HUES48 (cell line): ENCODE data around the gene GPRC5D.

ENCODE experiments used
- H3K27ac ChIP-seq: one replicate; pipeline ENCODE4 v1.7.0; 2013; ENCODE audit warnings: low read depth, low read length, inconsistent platforms
- H3K27me3 ChIP-seq: 2 replicates; pipeline ENCODE4 v1.6.1; 2013; ENCODE audit warnings: mild to moderate bottlenecking, low read length; ENCODE audit not compliant: control insufficient read depth, insufficient read depth
- H3K36me3 ChIP-seq: 2 replicates; pipeline ENCODE4 v1.6.1; 2013; ENCODE audit warnings: low read length; ENCODE audit not compliant: control insufficient read depth, insufficient read depth
- H3K4me1 ChIP-seq: 2 replicates; pipeline ENCODE4 v1.6.1; 2013; ENCODE audit warnings: mild to moderate bottlenecking, low read length; ENCODE audit not compliant: control insufficient read depth, insufficient read depth
- H3K4me3 ChIP-seq: 2 replicates; pipeline ENCODE4 v1.5.1; 2013; ENCODE audit warnings: mild to moderate bottlenecking, low read depth, low read length
- H3K9ac ChIP-seq: 2 replicates; pipeline ENCODE4 v1.6.1; 2013; ENCODE audit warnings: mild to moderate bottlenecking, low read depth, low read length, moderate library complexity
- H3K9me3 ChIP-seq: 2 replicates; pipeline ENCODE4 v1.6.1; 2013; ENCODE audit warnings: low read length; ENCODE audit not compliant: control insufficient read depth, insufficient read depth

Gene GPRC5D

GRCh38 chr12:12907552-12907951 lies 44.4 kb downstream of the GPRC5D start:
- no peaks in the 10 kb centered on the region for H3K36me3 ChIP-seq
- H3K9me3 ChIP-seq = no peaks in the 10 kb centered on the region
- H3K4me1 ChIP-seq = no peaks in the 10 kb centered on the region
- H3K27ac ChIP-seq = no peak overlapping the region
- H3K9ac ChIP-seq = no peak overlapping the region
- H3K27me3 ChIP-seq = no peaks in the 10 kb centered on the region
- H3K4me3 ChIP-seq = no peak overlapping the region

- Histone ChIP-seq H3K4me1 (no peaks in the 10 kb centered on the region), H3K27me3 (no peaks in the 10 kb centered on the region), H3K27ac (no peak overlapping the region), H3K9ac (no peak overlapping the region), H3K4me3 (no peak overlapping the region), H3K36me3 (no peaks in the 10 kb centered on the region), H3K9me3 (no peaks in the 10 kb centered on the region)
These were observed 48.0 kb downstream of the GPRC5D start for GRCh38 chr12:12903642-12904609.

GRCh38 chr12:12902036-12902435 lies 49.9 kb downstream of the GPRC5D start:
- no peak overlapping the region for H3K4me3 ChIP-seq
- H3K36me3 ChIP-seq = no peaks in the 10 kb centered on the region
- no peak overlapping the region for H3K27ac ChIP-seq
- H3K4me1 ChIP-seq = no peaks in the 10 kb centered on the region
- H3K9me3 ChIP-seq = no peaks in the 10 kb centered on the region
- no peaks in the 10 kb centered on the region for H3K27me3 ChIP-seq
- H3K9ac ChIP-seq = no peak overlapping the region

GRCh38 chr12:12901158-12901791 lies 50.7 kb downstream of the GPRC5D start:
- Histone ChIP-seq H3K27me3 (no peaks in the 10 kb centered on the region), H3K27ac (no peak overlapping the region), H3K4me3 (no peak overlapping the region), H3K36me3 (no peaks in the 10 kb centered on the region), H3K4me1 (no peaks in the 10 kb centered on the region), H3K9me3 (no peaks in the 10 kb centered on the region), H3K9ac (no peak overlapping the region)

- no peak overlapping the region for H3K27ac ChIP-seq
- H3K9ac ChIP-seq = no peak overlapping the region
- H3K36me3 ChIP-seq = no peaks in the 10 kb centered on the region
- H3K4me3 ChIP-seq = no peak overlapping the region
- H3K4me1 ChIP-seq = no peaks in the 10 kb centered on the region
- H3K27me3 ChIP-seq = no peaks in the 10 kb centered on the region
- no peaks in the 10 kb centered on the region for H3K9me3 ChIP-seq
These were observed 51.2 kb downstream of the GPRC5D start for GRCh38 chr12:12900786-12901157.

DNA sequence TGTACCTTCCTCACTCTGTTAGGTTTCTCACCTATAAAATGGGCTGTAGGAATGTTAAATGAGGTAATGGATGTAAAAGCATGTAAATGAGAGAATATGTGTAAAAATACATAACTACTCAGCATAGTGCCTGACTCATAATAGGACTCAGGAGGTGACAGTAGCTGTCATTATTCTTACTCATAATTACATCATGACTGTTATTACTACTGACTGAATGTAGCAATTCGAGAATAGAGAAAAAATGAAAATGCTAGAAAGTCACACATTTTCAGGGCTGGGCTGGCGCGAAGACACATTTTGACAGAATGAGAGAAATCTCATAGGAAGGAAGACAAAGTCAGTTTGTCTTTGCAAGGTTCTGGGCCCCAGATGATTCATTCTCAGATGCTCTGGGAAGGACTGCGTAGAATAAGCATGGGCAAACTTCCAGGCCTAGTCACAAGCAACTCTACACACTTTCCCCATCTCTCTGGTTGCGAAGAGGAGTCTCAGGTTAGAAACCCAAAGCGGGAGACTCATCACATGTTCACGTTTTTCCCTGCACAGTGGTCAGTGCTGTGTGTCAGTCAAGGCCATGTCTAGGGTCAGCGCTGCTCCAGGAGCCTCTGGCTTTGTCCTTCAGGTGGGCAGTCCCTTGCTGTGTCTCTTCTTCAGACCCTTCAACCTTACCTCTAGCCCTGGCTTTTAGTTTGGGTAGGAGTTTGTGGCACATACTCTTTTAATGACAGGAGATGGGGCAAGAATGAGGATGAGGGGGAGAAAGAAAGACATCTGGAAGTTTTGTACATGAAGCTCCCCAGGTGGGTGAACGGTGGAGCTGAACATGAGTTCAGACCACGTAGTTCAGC lies 52.2 kb downstream of the GPRC5D start:
- Histone ChIP-seq H3K9ac (no peak overlapping the region), H3K27ac (no peak overlapping the region)

GRCh38 chr12:12898911-12899511 lies 53.0 kb downstream of the GPRC5D start:
- H3K4me3 ChIP-seq = no peak overlapping the region
- no peaks in the 10 kb centered on the region for H3K4me1 ChIP-seq
- no peaks in the 10 kb centered on the region for H3K27me3 ChIP-seq
- H3K36me3 ChIP-seq = no peaks in the 10 kb centered on the region
- no peaks in the 10 kb centered on the region for H3K9me3 ChIP-seq
- H3K9ac ChIP-seq = no peak overlapping the region
- H3K27ac ChIP-seq = no peak overlapping the region

More for the DNA sequence above, 52.2 kb downstream of the GPRC5D start:
- no peak overlapping the region for H3K4me3 ChIP-seq
- H3K4me1 ChIP-seq = no peaks in the 10 kb centered on the region
- no peaks in the 10 kb centered on the region for H3K36me3 ChIP-seq
- H3K27me3 ChIP-seq = no peaks in the 10 kb centered on the region
- H3K9me3 ChIP-seq = no peaks in the 10 kb centered on the region

- Histone ChIP-seq H3K4me3 (no peak overlapping the region), H3K9me3 (no peaks in the 10 kb centered on the region), H3K27ac (no peak overlapping the region), H3K4me1 (no peaks in the 10 kb centered on the region), H3K36me3 (no peaks in the 10 kb centered on the region), H3K27me3 (peaks cover 3% of the 10 kb centered on the region; the same call in 1 of the 2 replicates), H3K9ac (no peak overlapping the region)
These were observed 53.7 kb downstream of the GPRC5D start for GRCh38 chr12:12898136-12898717.

GRCh38 chr12:12897302-12897701 lies 54.7 kb downstream of the GPRC5D start:
- H3K9ac ChIP-seq = no peak overlapping the region
- H3K4me3 ChIP-seq = no peak overlapping the region
- no peaks in the 10 kb centered on the region for H3K9me3 ChIP-seq
- peaks cover 12% of the 10 kb centered on the region for H3K27me3 ChIP-seq
- H3K36me3 ChIP-seq = no peaks in the 10 kb centered on the region
- no peak overlapping the region for H3K27ac ChIP-seq
- H3K4me1 ChIP-seq = no peaks in the 10 kb centered on the region; the same call in 1 of the 2 replicates

DNA sequence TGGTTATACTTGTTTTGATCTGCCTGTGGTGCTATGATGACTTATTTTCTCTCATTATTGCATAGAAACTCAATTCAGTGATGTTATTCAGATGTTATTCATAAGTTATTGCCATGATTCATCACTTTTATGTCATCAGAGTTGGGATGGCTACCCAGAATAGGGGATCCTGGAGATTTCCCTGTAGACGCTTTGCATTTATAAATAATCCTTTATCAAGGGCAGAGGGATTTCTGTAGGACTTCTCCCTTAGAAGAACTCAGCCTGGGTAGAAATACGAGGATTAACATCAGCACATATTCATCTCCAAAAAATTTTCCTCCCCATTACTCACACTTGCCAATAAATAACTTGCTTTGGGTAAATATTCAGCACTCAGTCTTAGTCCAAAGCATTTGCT lies 55.7 kb downstream of the GPRC5D start:
- Histone ChIP-seq H3K4me1 (peaks cover 5% of the 10 kb centered on the region), H3K27ac (no peak overlapping the region), H3K9me3 (no peaks in the 10 kb centered on the region), H3K4me3 (no peak overlapping the region), H3K9ac (no peak overlapping the region), H3K36me3 (no peaks in the 10 kb centered on the region), H3K27me3 (peaks cover 23% of the 10 kb centered on the region)
